GM20000 (cell line): ENCODE results near the gene LHPP.

ENCODE experiments used
- DNase-seq: peaks from one replicate; pipeline ENCODE4 v3.0.0; 2012; ENCODE audit warnings: low spot score
- TF ChIP-seq, protein P1 (sequence below): IDR thresholded peaks from 2 replicates; pipeline ENCODE4 v1.5.1; 2012; ENCODE audit warnings: mild to moderate bottlenecking, control low read depth; ENCODE audit errors: extremely low read depth, missing control alignments

The LHPP gene

GRCh38 chr10:124602121-124602561, 140.5 kb downstream of the LHPP start:
- TF ChIP-seq, protein P1, sequence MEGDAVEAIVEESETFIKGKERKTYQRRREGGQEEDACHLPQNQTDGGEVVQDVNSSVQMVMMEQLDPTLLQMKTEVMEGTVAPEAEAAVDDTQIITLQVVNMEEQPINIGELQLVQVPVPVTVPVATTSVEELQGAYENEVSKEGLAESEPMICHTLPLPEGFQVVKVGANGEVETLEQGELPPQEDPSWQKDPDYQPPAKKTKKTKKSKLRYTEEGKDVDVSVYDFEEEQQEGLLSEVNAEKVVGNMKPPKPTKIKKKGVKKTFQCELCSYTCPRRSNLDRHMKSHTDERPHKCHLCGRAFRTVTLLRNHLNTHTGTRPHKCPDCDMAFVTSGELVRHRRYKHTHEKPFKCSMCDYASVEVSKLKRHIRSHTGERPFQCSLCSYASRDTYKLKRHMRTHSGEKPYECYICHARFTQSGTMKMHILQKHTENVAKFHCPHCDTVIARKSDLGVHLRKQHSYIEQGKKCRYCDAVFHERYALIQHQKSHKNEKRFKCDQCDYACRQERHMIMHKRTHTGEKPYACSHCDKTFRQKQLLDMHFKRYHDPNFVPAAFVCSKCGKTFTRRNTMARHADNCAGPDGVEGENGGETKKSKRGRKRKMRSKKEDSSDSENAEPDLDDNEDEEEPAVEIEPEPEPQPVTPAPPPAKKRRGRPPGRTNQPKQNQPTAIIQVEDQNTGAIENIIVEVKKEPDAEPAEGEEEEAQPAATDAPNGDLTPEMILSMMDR: no peak

GRCh38 chr10:124602646-124603365, 141.2 kb downstream of the LHPP start:
- no peak for DNase-seq
- TF ChIP-seq, protein P1: no peak

More at GRCh38 chr10:124602121-124602561, 140.5 kb downstream of the LHPP start:
- no peak for DNase-seq

DNA sequence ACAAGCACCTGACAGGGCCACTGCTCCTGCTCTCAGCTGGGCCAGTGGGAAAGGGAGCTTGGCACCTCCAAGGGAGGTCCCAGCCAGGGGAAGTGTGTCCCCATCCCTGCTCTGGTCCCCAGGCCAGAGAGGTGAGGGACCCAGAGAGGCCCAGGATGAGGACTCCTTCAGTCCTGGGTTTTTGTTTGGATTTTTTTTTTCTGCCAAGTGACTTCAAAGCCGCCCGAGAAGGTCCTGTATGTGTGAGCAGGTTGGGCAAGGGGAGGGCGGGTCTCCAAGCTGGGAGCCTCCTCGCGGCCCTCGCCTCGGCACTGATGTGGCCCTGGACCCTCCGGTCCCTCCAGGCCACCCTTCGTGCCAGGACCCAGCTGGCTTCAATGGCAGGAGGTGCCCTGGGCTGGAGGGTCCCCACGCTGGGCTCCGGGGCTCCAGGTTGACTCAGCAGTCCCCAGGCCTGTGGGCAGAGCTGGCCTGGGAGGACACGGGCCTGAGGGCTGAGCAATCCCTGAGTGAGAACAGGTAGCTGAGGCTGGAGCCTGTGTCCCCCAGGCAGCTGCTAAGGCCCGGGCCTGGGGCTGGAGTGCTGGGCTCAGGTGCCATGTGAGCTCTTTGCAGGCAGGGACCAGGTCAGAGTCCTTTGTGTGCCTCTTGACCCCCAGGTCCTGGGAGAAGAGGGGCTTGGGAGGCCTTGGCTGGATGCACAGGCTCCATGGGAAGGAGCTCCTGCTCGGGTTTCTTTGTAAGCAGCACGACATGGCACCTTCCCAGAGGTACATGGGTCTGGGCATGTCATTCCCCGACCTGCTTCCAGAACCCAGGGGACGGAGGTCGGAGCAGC, 142.0 kb downstream of the LHPP start:
- no peak for DNase-seq
- TF ChIP-seq, protein P1: no peak

GRCh38 chr10:124604214-124605000, 142.8 kb downstream of the LHPP start:
- TF ChIP-seq, protein P1: no peak
- no peak for DNase-seq

- no peak for DNase-seq
- TF ChIP-seq, protein P1: no peak
These were observed 143.4 kb downstream of the LHPP start for GRCh38 chr10:124605001-124605370.

DNA sequence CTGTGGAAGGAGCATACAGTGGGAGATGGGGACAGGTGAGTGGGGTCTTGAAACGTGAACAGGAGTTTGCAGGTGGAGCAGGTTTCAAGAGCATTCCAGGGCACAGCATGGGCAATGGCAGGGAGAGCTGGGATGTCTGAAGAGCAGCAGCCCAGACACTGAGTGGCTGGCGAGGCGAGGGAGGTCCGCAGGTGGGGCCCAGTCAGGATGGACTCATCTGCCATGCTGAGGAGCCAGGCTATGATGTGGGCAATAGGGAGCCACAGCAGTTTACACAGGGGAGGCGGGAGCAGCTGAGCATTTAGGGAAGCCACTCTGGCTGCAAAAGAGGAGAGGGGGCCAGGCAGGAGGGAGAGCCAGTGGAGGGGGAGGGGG, 143.8 kb downstream of the LHPP start:
- no peak for DNase-seq
- TF ChIP-seq, protein P1: no peak
